Kidney tubule cell (primary cell): ENCODE results near the gene TRAPPC2L.

Experiments
- DNase-seq: peaks from one replicate; pipeline ENCODE4 v3.0.0-alpha.2; 2018; ENCODE audit warnings: low spot score

Gene TRAPPC2L

DNA sequence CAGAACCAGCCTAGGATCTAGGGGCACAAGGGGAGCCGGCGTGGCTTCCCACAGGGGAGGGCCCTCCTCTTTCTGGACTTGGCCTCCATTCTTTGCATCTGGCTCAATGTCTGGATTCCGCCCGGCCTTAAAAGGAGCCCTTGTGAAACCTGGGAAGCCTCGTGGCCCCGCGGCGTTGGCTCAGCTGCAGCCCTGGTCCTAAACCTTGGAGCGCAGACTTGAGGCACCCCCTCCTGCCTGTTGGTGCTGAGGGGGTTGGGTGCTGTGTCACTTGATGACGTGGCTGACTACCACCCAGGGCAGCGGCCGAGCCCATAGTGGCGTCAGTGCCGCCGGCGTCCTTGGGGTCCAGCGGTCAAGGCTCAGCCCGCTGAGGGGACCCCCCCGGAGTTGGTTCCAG is 4.4 kb downstream of the TRAPPC2L start:
- no peak for DNase-seq

DNA sequence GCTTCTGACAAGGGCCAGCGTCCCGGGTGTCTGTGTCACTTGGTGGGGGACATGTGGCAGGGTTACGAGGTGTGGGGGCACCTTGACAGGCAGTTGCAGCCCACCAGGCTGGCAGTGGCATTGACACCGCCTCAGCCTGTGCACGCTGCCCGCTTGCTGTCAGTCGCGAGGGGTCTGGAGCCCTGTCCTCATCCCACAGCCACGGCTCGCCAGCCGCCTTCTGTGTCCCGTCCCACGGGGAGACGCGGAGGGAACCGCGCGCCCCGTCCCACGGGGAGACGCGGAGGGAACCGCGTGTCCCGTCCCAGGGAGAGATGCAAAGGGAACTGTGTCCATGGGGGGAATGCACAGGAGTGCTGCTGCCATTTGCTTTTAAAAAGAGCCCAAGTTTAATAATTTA is 6.0 kb downstream of the TRAPPC2L start:
- no peak for DNase-seq

DNA sequence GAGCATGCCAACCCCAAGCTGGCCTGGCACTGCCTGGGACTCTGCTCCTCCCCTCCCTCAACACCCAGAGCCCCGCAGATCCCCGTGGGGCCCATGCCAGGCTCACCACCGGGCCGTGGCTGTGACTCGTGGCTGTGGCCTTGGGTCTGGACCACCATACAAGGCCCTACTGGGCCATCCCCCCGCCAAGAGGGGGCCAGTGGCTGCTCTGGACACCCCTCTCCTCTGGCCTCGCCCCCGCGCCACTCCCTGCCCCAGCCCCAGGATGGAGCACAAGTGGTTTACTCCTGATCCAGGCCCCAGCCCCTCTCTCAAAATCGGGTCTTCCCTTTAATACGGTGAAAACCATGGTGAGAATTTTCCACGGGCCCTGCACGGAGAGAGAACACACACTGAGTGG is 6.5 kb downstream of the TRAPPC2L start:
- DNase-seq, result no peak

DNA sequence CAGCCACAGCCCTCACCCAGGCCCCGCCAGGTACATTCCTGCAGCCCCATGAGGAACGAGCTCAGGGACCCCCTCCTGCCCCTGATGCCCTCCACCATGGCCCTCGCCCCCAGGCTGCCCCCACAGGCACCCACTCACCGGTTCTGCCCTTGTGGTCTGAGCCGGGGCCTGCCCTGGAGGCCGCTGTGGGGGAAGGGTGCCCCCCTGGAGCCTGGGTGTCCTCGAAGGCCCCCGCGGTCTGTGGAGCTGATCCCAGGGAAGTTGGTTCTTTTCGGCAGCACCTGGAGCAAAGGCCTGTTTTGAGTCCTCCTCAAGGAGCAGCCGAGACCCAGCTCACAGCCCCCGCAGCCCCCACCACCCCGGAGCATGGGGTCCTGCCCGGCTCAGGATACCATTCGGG is 7.2 kb downstream of the TRAPPC2L start:
- no peak for DNase-seq

DNA sequence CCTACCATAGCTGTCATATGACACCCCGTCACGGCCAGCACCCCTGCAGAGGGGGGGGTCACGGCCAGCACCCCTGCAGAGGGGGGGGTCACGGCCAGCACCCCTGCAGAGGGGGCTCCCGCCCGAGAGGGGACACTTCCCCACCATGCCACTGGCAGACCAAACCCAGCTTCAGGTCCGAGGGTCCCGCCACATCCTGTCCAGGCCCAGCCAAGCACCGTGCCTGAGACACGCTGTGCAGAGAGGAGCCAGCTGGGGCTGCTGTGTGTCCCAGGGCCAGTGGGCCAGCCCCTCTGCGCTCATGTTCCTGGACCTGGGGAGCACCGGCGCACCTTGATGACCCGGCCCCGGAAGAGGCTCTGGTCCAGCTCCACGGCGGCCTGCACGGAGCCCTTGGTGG is 7.6 kb downstream of the TRAPPC2L start:
- DNase-seq, result no peak

DNA sequence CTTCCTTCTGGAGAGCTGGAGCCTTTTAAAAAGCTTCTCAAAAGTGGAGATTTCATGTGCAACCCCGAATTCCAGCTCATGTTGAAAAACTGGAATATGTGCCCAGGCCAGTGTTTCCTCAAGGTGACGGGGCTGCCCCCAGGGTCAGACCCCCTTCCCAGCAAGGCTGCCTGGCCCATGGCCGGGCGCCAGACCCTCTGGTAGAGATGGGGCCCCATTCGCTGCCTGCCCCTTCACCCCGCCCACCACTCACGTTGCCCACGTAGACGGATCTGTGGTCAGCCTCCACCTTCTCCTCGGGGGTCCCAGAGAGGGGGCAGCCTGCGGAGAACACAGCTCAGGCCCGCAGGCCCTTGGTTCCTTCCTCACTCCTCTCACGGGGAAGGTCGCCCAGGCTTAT is 8.4 kb downstream of the TRAPPC2L start:
- no peak for DNase-seq

DNA sequence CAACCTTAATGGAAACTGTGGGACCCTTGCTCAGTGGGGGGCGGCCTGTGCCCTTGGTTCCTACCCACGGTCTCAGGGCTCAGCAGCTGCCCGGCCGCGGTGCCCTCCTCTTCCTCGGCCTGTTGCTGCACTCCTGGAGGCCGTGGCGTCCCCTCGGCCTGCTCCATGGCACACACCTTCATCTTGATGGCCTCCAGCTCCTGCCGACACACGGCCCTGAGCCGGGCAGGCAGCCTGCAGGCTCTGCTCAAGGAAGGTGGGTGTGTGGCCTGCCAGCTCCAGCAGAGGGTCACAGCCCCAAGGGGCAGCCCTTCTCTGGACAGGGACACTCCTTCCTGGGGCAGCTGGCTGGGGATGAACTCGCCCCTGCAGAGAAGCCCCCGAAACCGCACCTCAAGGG is 8.8 kb downstream of the TRAPPC2L start:
- no peak for DNase-seq

DNA sequence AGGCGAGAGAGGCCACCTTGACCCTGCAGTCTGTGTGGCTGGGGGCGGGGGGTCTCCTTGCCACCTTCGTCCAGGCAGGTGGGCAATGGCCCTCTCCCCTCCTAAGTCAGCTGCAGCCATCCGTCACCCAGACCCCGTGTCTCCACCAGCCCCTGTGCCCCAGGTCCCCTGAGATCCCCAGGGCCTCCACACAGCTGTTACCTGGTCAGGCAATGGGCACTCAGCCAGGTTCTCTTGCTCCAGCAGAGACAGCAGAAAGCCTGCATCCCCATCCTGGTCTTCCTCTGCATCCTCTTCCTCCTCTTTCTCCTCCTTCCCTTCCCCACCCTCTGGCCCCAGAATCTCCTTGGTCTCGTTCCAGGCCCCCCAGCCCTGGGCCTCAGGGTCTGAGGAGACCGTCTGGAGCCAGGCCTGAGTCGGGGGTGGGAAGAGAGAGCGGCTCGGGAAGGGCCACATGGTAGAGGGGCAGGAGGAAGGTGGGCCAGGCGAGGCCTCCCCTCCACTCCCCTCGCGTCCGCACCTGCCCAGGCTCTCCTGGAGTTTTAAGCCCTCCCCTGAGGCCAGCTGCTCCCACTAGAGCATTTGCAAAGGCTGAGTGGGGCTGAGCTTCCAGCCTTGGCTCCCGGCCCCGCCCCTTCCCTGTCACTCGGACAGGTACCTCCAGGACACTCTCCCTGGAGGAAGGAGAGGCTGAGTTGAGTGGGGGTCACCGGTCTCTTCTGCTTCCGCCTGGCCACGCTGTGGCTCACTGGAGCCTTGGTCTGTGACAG is 9.4 kb downstream of the TRAPPC2L start, which contains the start of gene PABPN1L:
Gene PABPN1L, minus strand, starts transcription at position 510 of the 770 bp plus-strand sequence. Its CDS starts 54 bp downstream, at position 456.
- no peak for DNase-seq

DNA sequence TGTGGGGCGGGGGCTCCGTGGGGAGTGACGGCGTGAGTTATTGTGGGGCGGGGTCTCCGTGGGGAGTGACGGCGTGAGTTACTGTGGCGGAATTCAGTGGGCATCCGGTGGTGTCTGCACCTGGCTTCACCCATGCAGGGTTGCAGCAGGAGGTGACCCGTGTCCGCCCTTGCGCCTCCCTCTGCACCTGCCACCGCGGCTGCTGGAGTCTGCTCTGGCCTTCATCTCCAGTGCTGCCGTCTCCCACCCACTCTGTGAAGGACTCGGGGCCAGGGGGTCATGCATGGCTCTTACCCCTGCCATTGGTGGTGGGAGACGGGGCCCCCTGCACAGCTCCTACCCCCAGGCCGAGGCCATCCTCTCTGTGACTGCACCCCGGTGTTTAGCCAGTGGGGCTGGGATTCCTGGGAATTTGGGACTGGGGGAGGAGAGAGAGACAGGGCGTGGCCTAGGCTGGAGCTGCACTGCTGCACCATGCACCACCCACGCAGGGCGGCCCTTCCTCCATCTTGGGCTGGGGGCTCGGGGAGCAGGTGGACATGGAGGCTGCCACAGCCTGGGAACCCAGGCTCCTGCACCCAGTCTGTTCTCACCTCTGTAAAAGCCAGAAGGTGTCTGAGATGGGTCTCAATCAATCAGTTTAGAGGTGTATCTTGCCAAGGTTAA is 10.8 kb downstream of the TRAPPC2L start:
- no peak for DNase-seq

DNA sequence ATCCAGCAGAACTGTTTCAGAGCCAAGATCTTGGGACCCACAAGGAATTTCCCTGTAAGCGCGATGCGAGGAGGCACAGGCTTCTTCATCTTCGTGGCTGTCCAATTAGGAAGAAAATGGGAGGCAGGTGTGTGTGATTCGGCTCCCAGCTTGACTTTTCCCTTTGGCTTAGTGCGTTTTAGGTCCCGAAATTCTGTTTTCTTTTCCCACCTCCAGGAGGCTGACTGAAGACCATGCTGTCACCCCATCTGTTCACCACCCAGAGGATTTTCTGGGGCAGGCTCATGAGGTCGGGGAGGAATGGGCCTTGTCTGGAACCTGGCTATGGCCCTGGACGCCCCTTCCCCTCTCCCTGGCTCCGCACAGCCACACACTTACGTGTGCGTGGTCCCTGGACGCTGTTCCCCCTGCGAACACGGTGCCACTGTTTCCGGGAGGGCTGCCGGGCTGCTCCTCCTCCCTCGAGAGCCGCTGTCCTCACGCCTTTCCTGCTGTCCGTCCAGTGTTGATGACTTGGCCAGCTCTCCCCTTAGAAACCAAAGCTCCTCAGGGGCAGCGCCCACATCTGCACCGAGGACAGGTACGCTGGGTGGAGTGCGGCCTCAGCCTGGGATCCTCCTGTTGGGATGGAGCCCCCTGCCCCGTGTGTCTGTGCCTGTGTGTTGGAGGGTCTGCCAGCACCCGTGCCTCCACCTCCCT is 12.2 kb downstream of the TRAPPC2L start:
- DNase-seq, result no peak

DNA sequence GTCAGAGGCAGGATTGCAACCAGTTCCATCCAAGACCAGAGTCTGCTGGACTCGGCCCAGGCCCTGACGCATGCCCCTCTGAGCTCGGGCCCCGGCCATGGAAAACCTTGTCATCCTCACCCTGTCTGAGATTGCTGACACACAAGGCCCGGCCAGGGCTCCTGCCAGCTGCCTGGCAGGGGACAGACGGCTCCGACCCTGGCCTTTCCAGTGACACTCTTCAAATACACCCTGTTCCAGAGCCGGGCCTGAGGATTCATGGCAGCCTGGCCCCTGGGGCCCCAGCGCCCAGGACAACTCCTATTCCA is 12.7 kb downstream of the TRAPPC2L start:
- no peak for DNase-seq

DNA sequence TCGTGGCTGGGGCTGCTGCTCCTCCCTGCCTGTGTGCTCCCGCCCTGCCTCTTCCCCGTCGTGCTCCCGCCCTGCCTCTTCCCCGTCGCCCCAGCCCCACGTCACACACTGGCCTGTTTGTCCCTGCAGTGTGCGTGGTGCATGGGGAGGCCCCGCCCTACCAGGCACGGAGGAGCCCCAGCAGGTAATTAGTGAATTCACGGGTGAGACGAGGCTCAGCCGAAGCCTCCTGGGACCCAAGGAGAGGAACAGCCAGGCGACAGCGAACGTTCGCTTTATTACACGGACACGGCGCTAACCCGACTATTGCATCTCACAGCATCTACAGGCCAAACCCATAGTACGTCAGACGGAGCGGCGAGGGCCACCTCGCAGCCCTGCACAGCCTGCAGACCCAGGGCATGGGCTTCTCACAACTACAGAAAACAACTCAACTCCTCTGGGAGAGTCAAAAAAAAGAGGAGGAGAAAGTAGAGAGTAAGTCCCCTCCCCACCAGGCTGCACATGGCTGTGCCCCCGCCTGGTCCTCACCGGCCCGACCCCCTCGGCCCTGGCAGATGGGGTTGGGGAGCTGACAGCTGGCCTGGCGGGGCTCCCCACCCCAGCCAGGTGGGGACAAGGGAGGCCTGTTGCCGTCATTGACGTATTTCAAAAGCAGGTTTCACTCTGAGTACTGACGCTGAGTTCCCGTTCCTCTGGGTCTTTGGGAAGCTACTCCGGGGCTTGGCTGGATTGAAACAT is 13.9 kb downstream of the TRAPPC2L start:
- no peak for DNase-seq

DNA sequence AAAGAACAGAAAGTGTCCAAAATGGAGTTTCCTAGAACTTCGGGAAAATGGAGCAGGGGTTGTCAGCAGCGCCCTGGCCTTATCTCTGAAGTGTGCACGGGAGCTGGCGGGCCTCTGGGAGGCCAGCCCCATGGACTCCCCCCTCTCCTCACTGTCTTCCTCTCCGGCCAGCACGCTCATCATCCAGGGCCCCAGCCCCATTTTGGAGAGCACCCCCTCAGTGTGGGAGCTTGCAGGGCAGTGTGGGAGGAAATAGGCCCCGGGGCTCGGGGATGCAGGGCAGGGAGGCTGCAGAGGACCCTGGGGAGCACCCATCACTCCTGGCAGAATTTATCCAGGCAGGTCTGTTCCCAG is 14.4 kb downstream of the TRAPPC2L start:
- DNase-seq, result no peak

DNA sequence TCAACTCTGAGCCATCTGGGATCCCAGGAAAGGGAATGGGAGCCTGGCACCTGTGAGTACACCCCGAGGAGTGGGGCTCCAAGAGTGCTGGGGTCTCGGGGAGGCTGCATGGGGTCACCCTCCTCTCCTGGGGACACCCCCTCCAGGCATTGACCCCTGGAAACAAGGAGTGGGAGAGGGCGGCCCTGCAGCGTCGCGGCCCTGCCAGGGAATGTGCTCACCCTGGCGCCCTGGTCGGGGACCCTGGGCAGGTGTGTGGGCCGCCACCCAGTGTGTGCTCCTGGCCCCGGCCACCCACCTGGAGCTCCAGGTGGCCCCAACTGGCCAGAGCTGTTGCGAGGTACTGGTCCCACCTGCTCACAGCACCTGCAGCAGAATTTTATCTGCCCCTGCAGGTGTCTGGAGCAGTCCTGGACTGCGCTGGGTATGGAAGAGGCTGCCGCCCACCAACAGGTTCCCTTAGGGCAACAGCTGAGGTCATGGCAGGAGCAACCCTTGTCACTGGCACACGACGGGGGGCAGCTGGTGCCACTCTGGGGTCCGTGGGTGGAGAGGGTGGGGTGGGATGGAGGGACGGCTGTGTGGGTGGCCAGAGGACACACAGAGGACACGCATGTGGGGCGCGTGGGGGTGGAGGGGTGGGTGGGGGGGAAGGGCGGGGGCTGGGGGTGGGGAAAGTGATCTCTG is 14.9 kb downstream of the TRAPPC2L start:
- no peak for DNase-seq

DNA sequence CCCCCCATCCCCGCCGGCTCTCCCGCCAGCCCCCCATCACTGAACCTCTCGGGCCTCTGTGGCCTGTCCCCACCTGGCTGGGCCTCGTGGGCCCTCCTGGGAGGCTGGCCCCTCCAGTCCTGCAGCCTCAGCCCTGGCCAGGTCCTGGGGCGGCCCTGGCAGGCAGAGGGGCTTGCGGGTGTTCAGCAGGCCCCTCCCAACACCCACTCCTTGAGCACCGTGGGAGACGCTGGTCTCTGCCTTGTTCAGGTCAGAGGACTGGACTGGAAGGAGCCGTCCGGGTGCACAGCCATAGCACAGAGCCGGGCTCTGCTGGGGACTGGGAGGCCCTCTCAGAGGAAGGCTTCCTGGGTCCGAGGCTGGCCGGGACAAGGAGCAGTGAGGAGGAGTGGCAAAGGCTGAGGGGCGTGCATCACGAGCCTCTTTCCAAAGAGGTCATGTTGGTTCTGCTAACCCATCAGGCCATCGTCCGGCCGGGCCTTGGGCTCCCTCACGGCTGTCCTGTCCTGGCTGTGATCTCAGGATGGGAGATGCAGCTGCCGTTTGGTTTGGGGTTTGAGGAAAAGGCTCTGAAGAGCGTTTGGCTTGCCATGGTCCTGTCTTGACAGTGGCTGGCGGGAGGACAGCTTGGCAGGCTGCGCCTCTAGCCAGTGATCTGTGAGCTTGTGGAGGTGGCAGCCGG is 15.9 kb downstream of the TRAPPC2L start:
- no peak for DNase-seq

DNA sequence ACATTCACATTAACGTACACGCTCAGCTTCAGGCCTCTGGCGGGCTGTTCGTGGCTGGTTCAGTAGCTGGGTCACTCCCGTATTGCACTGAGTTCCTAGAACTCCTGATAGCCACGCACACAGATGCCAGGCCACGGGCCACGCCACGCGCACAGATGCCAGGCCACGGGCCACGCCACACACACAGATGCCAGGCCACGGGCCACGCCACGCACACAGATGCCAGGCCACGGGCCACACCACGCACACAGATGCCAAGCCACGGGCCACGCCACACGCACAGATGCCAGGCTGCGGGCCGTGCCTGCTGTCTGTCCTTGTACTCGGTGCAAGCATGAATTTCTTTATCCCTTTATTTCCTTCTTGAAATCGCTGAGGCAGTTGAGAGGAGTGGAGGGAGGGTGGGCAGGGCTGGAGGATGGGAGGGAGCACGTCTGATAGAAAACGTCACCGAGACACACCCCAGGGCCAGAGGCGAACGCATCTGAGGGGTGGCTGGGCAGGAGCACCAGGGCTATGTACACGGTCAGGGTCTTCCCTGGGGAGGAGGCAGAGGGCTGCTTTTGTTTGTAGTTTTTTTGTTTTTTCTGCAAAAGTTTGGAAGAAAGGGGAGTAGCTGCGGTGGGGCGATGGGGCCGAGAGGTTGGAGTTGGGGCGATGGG is 18.1 kb downstream of the TRAPPC2L start:
- DNase-seq, result no peak

DNA sequence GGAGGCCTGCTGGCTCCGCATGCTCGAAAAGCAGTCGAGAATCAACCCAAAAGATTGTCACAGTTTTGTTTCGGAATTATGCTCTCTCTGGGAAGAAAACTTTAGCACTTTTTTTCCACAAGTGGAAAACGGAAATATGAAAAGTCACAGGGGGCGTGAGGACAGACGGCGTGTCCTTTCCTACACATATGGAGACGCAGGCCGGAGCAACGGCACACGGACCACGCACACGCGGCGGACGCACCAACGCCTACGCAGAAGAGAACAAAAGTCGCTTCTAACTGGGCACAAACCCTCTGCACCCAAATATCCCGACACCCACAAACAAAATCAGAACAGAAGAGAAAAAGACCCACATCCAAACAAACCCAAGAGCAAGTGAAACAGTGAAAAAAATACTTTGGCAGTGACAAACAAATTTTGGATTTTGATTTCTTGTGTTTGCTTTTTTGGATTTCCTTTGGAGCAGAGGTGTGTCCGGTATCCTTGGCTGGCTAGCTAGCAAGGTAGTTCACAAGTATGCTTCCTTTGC is 18.8 kb downstream of the TRAPPC2L start:
- DNase-seq, result no peak

DNA sequence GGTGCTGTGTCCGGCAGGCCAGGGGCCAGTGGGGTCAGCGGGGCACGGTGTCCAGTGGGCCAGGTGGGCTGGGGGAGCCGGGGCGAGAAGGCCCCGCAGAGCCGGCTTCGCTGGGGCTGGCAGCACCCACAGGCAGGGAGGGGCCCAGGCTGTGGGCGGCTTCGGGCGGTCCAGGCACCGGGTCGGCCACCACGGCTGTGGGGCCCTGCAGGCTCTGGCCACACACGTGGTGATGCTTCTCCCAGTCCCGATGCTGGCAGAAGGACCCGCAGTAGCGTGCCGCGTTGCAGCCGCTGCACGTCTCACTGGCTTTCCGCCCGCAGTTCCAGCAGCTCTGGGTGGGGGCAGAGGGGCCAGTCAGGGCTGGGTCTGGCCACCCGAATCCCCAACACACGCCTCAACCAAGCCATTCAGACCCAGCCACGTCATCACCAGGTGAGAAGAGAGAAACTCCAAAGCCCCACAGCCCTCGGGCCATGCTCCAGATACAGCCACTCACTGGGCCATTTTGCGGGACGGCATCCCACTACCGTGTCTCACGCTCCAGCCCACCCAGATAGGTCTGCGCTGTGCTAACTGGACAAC is 20.1 kb downstream of the TRAPPC2L start:
- no peak for DNase-seq

DNA sequence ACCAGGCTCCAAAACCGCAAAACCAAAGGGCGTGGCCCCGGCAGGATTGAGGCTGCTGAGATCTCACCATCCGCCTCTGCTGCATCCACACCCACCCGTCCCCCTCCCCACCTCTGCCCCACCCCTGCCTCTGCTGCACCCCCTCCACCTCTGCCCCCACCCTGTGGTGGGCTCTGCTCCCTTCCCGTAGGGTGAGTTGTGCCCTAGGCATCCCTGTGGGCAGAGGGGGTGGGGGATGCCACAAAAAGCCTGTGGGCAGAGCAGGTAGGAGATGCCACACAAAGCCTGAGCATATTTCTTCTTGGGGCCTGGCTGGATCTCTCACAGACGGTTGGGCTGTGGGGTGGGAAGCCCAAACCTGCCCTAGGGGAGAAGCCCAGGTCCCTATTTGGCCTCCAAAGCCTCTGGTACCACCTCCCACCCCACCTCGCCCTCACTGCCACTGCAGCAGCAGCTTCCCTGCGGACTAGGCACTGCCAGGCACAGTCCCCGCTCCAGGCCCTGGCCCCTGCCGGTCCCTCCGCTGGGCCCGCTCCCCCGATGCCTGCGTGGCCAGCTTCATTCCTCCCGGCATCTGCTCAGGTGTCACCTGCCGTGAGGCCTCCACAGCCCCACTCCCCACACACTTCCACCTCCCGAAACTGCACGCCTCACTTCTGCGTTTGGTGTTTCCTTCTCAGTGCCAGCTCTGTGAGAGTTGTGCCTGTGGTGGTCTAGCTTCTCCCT is 20.8 kb downstream of the TRAPPC2L start:
- DNase-seq, result no peak

DNA sequence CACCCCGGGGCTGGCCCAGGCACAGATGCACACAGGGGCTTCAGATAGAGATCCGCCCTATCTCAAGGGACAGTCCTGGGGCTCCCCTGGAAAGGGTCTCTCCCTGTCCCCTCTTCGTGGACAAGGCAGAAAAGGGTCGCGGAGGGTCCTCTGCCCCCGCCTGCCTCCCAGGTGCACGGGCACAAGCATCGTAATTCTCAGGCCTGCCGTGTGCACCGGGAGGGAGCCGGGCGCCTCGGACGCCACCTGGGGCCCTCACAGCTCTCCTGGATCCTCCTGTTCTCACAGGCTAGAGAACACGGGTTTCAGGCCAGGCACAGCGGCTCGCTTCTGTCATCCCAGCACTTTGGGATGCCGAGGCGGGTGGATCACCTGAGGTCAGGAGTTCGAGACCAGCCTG is 21.4 kb downstream of the TRAPPC2L start:
- no peak for DNase-seq
